Panc1 (cell line): ENCODE results near the gene CREBZF.

Source experiments
- TCF7L2 ChIP-seq: IDR thresholded peaks from 2 replicates; pipeline ENCODE4 v1.6.1; 2011; ENCODE audit warnings: mild to moderate bottlenecking, low read depth, low read length, inconsistent platforms
- TF ChIP-seq, protein P1 (sequence below): fragments of 450-650 bp; IDR thresholded peaks from 2 replicates; pipeline ENCODE4 v1.5.1; 2017; ENCODE audit warnings: mild to moderate bottlenecking

DNA sequence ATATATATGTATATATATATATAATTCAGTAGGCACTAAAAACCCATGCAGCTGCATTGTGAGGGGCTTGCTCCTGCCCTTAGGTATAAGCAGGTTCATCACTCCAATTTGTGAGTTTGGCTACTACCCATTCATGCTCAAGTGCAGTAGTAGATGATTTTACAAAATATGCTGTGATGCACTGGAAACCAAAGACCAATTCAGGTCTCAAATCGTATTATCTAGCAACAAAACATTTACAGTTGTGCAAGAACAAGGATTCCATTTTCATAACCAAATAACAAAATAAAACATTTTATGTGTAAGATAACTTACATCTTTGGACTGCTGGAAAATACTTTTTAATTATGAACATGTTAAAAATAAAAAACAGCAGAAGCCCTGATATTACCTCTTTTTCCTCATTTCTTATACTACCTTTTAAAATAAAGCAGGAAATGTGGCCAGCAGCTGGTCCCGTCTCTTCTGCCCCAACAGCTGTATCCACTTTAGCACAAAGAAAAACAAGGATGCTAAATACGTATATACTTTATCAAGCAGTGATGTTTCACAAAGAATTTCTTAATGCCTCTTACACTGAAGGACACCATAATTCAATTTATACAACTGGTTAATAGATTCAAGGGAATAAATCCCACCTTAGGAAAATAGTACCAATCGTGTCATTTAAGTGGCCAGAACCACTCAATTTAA is 2.8 kb downstream of the CREBZF start:
- TF ChIP-seq, protein P1, sequence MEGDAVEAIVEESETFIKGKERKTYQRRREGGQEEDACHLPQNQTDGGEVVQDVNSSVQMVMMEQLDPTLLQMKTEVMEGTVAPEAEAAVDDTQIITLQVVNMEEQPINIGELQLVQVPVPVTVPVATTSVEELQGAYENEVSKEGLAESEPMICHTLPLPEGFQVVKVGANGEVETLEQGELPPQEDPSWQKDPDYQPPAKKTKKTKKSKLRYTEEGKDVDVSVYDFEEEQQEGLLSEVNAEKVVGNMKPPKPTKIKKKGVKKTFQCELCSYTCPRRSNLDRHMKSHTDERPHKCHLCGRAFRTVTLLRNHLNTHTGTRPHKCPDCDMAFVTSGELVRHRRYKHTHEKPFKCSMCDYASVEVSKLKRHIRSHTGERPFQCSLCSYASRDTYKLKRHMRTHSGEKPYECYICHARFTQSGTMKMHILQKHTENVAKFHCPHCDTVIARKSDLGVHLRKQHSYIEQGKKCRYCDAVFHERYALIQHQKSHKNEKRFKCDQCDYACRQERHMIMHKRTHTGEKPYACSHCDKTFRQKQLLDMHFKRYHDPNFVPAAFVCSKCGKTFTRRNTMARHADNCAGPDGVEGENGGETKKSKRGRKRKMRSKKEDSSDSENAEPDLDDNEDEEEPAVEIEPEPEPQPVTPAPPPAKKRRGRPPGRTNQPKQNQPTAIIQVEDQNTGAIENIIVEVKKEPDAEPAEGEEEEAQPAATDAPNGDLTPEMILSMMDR = no peak
- no peak for TF ChIP-seq TCF7L2
